IgD-negative memory B cell (primary cell): ENCODE results near the gene AACS. TPM values are rescaled to one million over a fixed set of nuclear protein-coding genes. Genes with fewer than 3 reads are reported as not detected.
"Not testable (repeated sequence)": the region's sequence is repeated elsewhere in the genome, so short reads cannot be mapped to it uniquely, and the experiment has no call there.

Experiments
- H3K27ac Mint-ChIP-seq, 3 donors: one replicate each; pipeline ENCODE4 v1.8.0; 2020 to 2022; ENCODE audit warnings: mild to moderate bottlenecking in 3 of 3, mixed read lengths in 3 of 3, moderate library complexity in 1 of 3
- H3K27me3 Mint-ChIP-seq: one replicate; pipeline ENCODE4 v1.8.0; 2021; ENCODE audit warnings: mixed read lengths
- H3K36me3 Mint-ChIP-seq: one replicate; pipeline ENCODE4 v1.8.0; 2020; ENCODE audit warnings: mild to moderate bottlenecking, mixed read lengths
- H3K4me1 Mint-ChIP-seq, 3 donors: one replicate each; pipeline ENCODE4 v1.8.0; 2020 to 2022; ENCODE audit warnings: mixed read lengths in 3 of 3, mild to moderate bottlenecking in 1 of 3
- H3K4me3 Mint-ChIP-seq, 4 donors: one replicate each; pipeline ENCODE4 v1.8.0; 2020 to 2022; ENCODE audit warnings: mild to moderate bottlenecking in 4 of 4, mixed read lengths in 4 of 4, moderate library complexity in 3 of 4
- H3K9me3 Mint-ChIP-seq, 3 donors: one replicate each; pipeline ENCODE4 v1.8.0; 2020 to 2021; ENCODE audit warnings: mixed read lengths in 3 of 3, mild to moderate bottlenecking in 1 of 3
- polyA plus RNA-seq: library from polyadenylated mRNA; unstranded; fragments of 300-500 nt; fragmentation: Illumina TruSeq; gene quantifications from one replicate; pipeline ENCODE4 v1.2.3, GENCODE V29; 2021

AACS gene
- polyA plus RNA-seq, 1 donor from 2014 or later, result 4.2 TPM

DNA sequence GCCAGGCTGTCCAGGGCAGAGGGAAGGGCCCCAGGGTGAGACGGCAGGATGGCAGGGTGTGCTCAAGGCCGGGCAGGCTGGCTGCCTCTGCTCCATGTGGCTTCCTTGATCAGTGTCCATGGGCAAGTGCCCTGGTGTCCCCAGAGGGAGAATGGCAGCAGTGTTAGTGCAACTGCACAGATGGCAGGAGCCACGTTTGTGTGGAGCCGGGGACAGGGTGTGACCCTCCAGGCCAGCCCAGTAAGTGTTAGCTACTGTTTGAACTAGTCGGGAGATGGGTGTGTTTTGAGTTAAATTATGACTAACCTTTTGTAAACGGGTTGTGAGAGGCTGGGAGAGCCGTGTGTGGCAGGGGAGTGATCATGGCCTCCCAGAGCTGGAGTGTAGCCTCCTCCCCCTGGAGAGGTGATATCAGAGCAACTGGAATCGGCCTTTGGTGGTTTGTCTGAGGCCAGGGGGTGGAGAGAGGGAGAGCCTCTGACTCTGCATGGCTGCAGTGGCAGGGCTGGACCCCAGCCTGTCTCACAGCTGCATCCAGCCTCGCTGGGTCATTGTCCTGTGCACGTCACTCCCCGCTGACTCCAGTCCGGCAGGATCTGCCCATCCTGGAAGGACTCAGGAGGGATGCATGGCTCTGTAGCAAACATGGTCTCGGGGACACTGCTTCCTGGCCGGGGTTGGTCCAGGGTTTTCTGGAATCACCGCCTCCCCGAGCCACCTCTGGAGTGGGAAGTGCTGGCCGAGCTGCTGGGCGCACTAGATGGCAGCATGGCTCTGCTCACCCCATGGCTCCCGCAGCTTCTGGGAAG lies 27.8 kb downstream of the AACS start:
- H3K9me3 Mint-ChIP-seq, result no peaks in the 10 kb centered on the region
- H3K4me1 Mint-ChIP-seq, result peaks cover 0 to 4% (median 0%) of the 10 kb centered on the region in 3 donors
- H3K27ac Mint-ChIP-seq, result no peak overlapping the region
- H3K27me3 Mint-ChIP-seq, result no peaks in the 10 kb centered on the region
- peaks cover 4% of the 10 kb centered on the region for H3K36me3 Mint-ChIP-seq
- no peak overlapping the region for H3K4me3 Mint-ChIP-seq

DNA sequence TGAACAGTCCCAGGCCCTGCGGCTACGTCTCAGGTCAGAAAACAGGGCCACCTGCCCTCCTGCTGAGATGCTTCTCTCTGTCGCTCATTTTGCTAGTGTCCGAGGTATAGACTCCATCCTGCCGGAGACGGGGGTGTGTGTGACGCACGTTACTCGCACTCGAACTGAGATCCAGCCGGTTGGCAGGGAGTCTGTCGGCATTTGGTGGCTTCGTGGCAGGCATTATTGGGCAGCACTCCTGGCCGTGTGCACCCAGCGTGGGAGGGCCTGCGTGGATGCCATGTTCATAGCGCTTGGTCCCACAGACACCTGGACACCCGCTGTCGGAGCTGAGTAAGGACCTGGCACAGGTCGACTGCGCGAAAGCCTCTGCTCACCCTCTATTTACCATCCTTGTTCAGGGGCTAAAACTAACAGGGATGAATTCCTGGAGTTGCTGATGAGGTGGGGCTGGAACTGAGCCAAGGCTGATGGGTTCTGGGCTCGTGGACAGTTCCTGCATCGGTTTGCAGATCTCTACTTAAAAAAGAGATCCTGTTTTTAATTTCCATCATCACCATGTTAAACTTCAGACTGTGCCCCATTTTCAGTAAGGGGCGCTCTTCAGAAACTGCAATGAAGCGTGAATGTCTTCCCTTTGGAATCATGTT lies 28.6 kb downstream of the AACS start:
- Mint-ChIP-seq H3K36me3 (peaks cover 4% of the 10 kb centered on the region), H3K27me3 (no peaks in the 10 kb centered on the region), H3K27ac (no peak overlapping the region), H3K9me3 (no peaks in the 10 kb centered on the region), H3K4me3 (no peak overlapping the region), H3K4me1 (peaks cover 0 to 4% (median 0%) of the 10 kb centered on the region in 3 donors)

DNA sequence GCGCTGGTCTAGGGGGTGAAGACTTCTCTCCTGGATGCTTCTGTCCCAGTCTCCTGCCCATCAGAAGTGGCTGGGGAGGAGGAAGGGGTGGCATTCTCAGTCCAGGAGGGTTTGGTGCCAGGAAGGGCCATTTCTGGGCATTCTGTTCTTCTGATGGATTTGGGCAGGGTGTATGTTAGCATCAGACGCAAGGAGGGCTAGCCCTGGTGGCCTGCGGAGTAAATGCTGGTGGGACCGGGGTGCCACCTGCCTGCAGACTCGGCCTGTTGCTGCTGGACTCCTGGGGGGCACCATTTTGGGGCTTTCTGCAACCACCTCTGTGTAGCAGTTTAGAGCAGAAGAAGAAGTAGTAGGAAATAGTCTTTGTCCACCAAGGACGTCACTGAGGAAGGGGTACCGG lies 31.7 kb downstream of the AACS start:
- Mint-ChIP-seq H3K36me3 (peaks cover 4% of the 10 kb centered on the region), H3K4me1 (peaks cover 0 to 4% (median 0%) of the 10 kb centered on the region in 3 donors), H3K4me3 (no peak overlapping the region), H3K9me3 (no peaks in the 10 kb centered on the region), H3K27ac (no peak overlapping the region), H3K27me3 (no peaks in the 10 kb centered on the region)

DNA sequence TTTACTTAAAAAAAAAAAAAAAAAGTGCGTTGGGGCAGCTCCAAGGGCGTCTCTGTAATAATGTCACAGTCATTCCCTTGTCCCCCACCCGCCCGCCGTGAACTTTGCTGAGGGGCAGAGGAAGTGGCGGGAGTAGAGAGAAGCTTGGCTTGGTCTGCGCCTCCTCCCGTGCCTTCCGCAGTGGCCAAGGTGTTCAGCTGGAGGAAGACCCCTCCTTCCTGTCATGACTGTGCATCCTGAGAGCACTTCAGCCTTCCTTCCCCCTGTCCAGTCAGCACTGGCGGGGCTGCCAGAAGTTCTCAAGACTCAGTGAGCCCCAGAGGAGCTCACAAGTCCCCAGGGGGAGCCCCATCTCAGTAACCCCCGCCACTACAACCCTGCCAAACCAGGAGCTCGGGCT lies 32.2 kb downstream of the AACS start:
- no peak overlapping the region for H3K27ac Mint-ChIP-seq
- H3K4me3 Mint-ChIP-seq, result no peak overlapping the region
- H3K36me3 Mint-ChIP-seq, result peaks cover 4% of the 10 kb centered on the region
- H3K9me3 Mint-ChIP-seq, result no peaks in the 10 kb centered on the region
- peaks cover 0 to 4% (median 0%) of the 10 kb centered on the region in 3 donors for H3K4me1 Mint-ChIP-seq
- no peaks in the 10 kb centered on the region for H3K27me3 Mint-ChIP-seq

DNA sequence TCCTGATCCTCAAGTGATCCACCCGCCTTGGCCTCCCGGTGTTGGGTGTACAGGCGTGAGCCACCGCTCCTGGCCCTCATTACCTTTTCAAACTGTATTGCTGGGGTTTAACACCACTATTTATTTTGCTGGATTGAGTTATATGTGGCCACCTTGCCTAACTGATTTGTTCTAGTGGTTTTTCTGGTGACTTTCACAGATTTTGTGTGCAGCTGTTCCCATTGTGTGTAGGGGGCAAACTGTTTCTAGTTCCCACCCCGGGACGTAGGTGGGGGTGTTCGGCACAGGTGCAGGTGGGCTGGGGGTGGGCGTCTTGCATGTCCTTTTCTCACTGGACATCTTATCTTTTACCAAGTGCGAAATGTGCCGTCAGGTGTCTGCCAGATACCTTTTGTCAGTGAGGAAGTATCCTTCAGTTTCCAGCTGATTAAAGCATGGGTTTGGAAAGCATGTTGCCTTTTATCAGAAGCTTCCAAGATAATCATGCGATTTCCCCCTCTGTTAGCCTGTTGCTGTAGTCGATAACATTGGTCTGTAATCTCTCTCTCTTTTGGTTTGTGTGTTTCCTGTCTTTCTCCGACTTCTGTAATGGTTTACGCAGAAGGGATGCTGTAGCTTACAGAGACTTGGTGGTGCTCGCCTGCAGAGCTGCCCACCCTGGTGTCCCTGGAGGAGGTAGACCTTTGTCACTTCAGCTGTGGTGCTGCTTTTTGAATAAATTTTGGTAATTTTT lies 33.6 kb downstream of the AACS start:
- H3K27ac Mint-ChIP-seq, result no peak overlapping the region
- H3K4me3 Mint-ChIP-seq, result no peak overlapping the region
- H3K36me3 Mint-ChIP-seq, result peaks cover 7% of the 10 kb centered on the region
- no peaks in the 10 kb centered on the region for H3K9me3 Mint-ChIP-seq
- no peaks in the 10 kb centered on the region for H3K27me3 Mint-ChIP-seq
- H3K4me1 Mint-ChIP-seq, result peaks cover 0 to 4% (median 0%) of the 10 kb centered on the region in 3 donors

DNA sequence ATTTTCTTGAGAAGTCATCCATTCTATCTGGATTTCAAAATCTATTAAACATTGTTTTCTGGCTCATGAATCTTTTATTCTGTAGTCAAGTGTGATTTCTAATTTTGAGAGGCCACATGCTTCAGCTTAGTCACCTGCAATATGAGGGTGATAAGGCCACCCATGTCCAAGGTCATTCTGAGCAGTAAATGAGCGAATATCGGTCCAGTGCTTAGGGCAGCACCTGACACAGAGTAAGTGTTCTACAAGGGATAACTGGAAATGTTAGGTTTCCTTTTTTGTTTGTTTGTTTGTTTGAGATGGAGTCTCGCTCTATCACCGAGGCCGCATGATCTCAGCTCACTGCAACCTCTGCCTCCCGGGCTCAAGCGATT lies 34.2 kb downstream of the AACS start:
- Mint-ChIP-seq H3K4me3 (peak overlapping the region in 1 of 4 donors; percentile 13), H3K36me3 (peaks cover 7% of the 10 kb centered on the region), H3K9me3 (no peaks in the 10 kb centered on the region), H3K27me3 (no peaks in the 10 kb centered on the region), H3K4me1 (peaks cover 0 to 4% (median 0%) of the 10 kb centered on the region in 3 donors), H3K27ac (no peak overlapping the region)

DNA sequence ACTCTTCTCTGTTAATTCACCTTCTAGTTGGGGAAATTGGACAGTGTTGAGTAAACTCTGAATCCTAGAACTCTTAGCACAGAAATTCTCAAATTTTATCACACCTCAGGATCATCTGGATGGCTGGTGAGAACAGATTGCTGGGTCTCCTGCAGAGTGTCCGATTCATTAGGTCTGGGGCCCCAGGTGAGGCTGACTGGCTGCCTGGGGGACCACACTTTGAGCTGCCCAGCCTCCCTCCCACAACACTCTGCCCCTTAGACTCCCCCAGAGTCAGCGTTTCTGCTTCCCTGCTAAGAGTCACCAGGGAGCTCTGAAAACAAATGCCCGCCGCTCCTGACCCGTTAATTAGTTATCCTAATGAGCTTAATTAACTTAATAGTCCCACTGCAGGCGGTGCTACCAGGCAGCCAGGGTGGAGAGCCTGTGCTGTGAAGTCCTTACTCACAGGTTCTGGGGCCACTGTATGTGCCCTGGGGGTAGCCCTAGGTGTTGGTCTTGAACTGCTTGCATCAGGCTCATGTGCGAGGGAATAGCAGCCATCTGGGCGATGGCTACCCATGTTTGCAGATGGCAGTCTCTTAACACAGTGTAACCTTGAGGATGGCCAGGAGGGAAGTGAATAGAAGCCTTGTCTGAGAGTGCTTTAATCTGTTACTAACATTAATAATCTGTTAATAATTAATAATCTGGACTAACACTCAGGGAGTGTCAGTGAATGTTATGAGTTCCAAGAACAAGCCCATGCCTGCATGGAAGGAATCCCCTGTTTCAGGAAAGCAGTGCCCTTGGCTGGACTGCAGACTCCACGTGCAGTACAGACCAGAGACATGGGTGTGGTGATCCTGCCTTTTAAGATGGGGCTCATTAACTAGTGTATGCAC lies 35.6 kb downstream of the AACS start:
- H3K27ac Mint-ChIP-seq, result no peak overlapping the region
- no peak overlapping the region for H3K4me3 Mint-ChIP-seq
- peaks cover 7% of the 10 kb centered on the region for H3K36me3 Mint-ChIP-seq
- H3K4me1 Mint-ChIP-seq, result peaks cover 0 to 4% (median 0%) of the 10 kb centered on the region in 3 donors
- H3K27me3 Mint-ChIP-seq, result no peaks in the 10 kb centered on the region
- no peaks in the 10 kb centered on the region for H3K9me3 Mint-ChIP-seq

DNA sequence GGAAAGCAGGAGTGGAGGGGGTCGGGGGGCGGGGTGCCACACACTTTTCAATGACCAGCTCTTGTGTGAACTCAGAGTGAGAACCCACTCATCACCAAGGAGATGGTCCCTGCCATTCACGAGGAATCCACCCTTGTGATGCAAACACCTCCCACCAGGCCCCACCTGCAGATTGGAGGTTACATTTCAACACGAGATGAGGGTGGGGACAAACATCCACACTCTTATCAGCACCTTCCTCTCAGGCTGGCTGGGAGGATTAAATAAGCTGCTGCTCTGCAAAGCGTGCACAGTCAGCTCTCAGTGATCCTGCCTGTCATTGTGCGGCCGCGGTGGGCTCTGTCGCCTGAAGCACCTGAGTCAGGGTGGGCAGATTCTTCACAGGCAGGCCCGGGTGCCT lies 39.7 kb downstream of the AACS start:
- Mint-ChIP-seq H3K9me3 (no peaks in the 10 kb centered on the region), H3K4me3 (no peak overlapping the region), H3K36me3 (peaks cover 15% of the 10 kb centered on the region), H3K4me1 (peaks cover 0 to 1% (median 0%) of the 10 kb centered on the region in 3 donors), H3K27ac (peak overlapping the region in 1 of 3 donors; percentile 31), H3K27me3 (no peaks in the 10 kb centered on the region)

DNA sequence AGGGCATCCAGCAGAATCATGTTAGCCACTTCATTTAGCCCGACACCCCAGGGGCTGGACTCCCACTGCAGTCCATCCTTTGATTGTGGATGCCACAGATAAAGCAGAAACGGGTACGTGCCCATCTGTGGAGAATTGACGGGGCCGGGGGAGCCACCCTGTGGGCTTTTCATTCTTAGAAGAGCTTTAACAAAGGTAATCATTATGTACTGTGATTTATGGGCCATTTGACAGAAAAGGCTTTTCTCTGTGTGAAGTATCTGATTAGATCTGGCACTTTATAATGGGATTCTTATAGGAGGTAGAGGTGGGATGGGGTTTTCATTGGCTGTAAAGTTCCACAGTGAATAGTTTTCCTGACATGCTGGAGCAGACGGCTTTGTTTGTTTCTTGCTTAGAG lies 40.4 kb downstream of the AACS start:
- no peaks in the 10 kb centered on the region for H3K27me3 Mint-ChIP-seq
- peaks cover 0 to 1% (median 0%) of the 10 kb centered on the region in 3 donors for H3K4me1 Mint-ChIP-seq
- no peaks in the 10 kb centered on the region for H3K9me3 Mint-ChIP-seq
- peaks cover 18% of the 10 kb centered on the region for H3K36me3 Mint-ChIP-seq
- H3K27ac Mint-ChIP-seq, result no peak overlapping the region
- no peak overlapping the region for H3K4me3 Mint-ChIP-seq

DNA sequence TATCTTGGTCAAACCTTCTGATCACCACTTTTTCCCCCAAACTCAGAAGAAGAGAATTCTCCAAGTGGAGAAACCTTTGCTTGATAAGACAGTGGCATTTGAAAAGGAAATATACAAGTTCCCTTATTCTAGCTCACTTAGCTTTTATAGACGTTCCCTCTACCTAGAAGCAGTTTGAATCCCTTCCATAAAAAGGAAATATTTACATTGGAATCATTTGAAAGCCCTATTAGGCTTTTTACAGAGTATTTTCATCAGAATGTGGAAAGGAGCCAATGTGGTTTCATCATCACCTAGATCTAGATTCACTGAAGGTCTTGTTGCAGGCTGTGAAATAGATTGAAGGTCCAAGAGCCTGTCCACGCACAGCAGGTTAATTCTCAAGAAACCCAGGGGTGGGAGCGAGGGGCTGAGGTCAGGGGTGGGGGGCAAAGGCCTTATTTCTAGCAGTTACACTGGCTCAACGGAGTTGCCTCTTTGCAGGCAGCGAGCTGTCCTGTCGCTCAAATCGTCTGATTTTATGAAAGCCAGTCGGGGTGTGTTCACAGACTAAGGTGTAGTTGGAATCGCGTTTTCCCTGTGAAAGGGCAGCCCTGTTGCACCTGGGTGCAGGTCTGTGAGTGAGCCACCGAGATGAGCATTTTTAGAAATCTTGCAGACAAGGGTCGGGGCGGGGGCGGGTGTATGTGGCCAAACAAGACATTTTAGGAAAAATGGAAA lies 45.6 kb downstream of the AACS start:
- Mint-ChIP-seq H3K27ac (peak overlapping the region in 1 of 3 donors; percentile 36), H3K27me3 (no peaks in the 10 kb centered on the region), H3K36me3 (peaks cover 11% of the 10 kb centered on the region), H3K9me3 (no peaks in the 10 kb centered on the region), H3K4me1 (peaks cover 0 to 3% (median 1%) of the 10 kb centered on the region in 3 donors), H3K4me3 (no peak overlapping the region)

DNA sequence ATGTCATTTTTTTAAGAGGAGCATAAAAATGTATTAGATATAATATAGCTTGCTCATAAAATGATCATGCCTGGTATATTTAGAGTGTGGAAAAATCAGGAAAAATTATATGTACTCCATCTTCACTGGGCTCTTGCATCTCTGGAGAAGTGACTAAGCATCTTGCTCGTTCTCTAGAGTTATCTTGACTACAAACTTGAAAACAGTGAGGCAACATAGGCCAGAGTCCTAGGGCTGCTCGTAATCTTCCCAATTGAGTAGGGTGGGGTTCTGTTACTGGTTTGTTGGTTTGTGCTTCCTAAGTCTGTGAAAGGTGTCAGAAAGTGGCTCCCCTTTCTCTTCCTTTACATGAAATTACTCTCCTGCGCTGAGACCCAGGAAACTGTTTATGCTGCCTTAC lies 46.2 kb downstream of the AACS start:
- no peak overlapping the region for H3K27ac Mint-ChIP-seq
- H3K4me1 Mint-ChIP-seq, result peaks cover 0 to 3% (median 1%) of the 10 kb centered on the region in 3 donors
- H3K4me3 Mint-ChIP-seq, result no peak overlapping the region
- H3K9me3 Mint-ChIP-seq, result no peaks in the 10 kb centered on the region
- no peaks in the 10 kb centered on the region for H3K27me3 Mint-ChIP-seq
- peaks cover 11% of the 10 kb centered on the region for H3K36me3 Mint-ChIP-seq

DNA sequence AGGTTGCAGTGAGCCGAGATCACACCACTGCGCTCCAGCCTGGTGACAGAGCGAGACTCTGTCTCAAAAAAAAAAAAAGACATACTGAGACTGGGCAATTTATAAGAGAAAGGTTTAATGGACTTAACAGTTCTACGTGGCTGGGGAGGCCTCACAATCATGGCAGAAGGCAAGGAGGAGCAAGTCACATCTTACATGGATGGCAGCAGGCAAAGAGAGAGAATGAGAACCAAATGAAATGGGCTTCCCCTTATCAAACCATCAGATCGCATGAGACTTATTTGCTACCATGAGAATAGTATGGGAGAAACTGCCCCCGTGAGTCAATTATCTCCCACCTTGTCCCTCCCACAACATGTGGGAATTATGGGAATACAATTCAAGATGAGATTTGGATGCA lies 47.4 kb downstream of the AACS start:
- H3K27ac Mint-ChIP-seq, H3K27me3 Mint-ChIP-seq, H3K9me3 Mint-ChIP-seq, H3K4me3 Mint-ChIP-seq, H3K4me1 Mint-ChIP-seq: not testable (repeated sequence)
- H3K36me3 Mint-ChIP-seq, result peaks cover 11% of the 10 kb centered on the region

DNA sequence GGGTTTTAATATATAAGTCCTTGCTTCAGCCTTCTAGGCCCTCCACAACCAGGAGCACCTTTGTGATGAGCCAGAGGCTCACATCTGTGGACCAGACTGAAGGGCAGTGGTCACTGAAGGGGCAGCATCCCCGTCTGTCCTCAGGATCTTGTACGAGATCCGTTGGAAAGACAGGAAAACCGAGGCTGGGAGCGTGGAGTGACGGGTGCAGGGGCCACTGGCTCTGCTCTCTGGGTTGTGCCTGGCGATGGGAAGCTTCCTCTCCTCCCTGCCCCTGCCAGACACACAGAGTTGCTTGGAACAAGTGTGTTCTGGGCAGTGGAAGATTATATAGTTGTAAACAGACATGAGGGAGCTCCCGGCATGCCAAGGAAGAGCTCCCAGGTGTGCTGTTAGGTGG lies 48.0 kb downstream of the AACS start:
- Mint-ChIP-seq H3K4me3 (no peak overlapping the region), H3K9me3 (no peaks in the 10 kb centered on the region), H3K4me1 (peaks cover 0 to 3% (median 1%) of the 10 kb centered on the region in 3 donors), H3K27ac (no peak overlapping the region), H3K27me3 (no peaks in the 10 kb centered on the region), H3K36me3 (peaks cover 12% of the 10 kb centered on the region)

DNA sequence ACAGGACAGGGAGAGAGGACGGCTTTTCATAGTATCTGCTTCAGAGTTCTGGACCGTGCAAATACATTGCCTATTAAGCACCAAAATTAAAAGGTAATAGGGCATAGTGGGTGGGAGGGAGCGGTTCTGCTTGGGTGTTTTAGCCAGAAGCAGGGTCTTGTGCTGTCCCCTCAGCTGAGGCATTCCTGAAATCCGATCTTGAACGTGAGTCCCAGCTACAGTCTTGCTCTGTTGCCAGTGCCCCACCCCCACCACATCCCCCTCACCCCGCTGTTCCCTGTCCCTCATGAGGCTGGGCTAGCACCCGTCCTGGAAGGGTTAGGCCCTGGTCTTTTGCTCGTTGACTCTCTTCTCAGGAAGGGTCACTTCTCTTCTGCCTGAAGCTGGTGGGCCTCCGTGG lies 48.6 kb downstream of the AACS start:
- peaks cover 0 to 3% (median 1%) of the 10 kb centered on the region in 3 donors for H3K4me1 Mint-ChIP-seq

More for the DNA sequence above, 48.6 kb downstream of the AACS start:
- H3K27ac Mint-ChIP-seq, result no peak overlapping the region
- H3K4me3 Mint-ChIP-seq, result no peak overlapping the region
- peaks cover 12% of the 10 kb centered on the region for H3K36me3 Mint-ChIP-seq
- no peaks in the 10 kb centered on the region for H3K27me3 Mint-ChIP-seq
- H3K9me3 Mint-ChIP-seq, result no peaks in the 10 kb centered on the region
